DOHH2 (cell line): ENCODE measurements around the gene CEBPA.

Experiments used
- H3F3A ChIP-seq: fragments of 200-600 bp; sonication (generic), shearing (Covaris generic); 2 replicates; pipeline ENCODE4 v1.6.0; 2016; ENCODE audit warnings: antibody characterized with exemption, mild to moderate bottlenecking; ENCODE audit not compliant: control insufficient read depth, insufficient read depth
- H3K27ac ChIP-seq: fragments of 200-600 bp; sonication (generic); 2 replicates; pipeline ENCODE4 v1.5.1; 2014; ENCODE audit warnings: low read depth, mild to moderate bottlenecking, low read length, moderate library complexity
- H3K27me3 ChIP-seq: fragments of 200-600 bp; sonication (generic); 2 replicates; pipeline ENCODE4 v1.6.1; 2014; ENCODE audit warnings: mild to moderate bottlenecking, low read length, mixed read lengths; ENCODE audit not compliant: control insufficient read depth
- H3K36me3 ChIP-seq: fragments of 200-600 bp; sonication (generic); 2 replicates; pipeline ENCODE4 v1.6.1; 2014; ENCODE audit warnings: mild to moderate bottlenecking, low read length, moderate library complexity, mixed read lengths; ENCODE audit not compliant: control insufficient read depth
- H3K4me1 ChIP-seq: fragments of 200-600 bp; sonication (generic); 2 replicates; pipeline ENCODE4 v1.6.1; 2014; ENCODE audit warnings: mild to moderate bottlenecking, low read length, mixed read lengths; ENCODE audit not compliant: control insufficient read depth
- H3K4me2 ChIP-seq: fragments of 200-600 bp; sonication (generic); 2 replicates; pipeline ENCODE4 v1.6.0; 2014; ENCODE audit warnings: mild to moderate bottlenecking, low read length, moderate library complexity
- H3K4me3 ChIP-seq: fragments of 200-600 bp; sonication (generic); 2 replicates; pipeline ENCODE4 v1.5.1; 2014; ENCODE audit warnings: mild to moderate bottlenecking, low read length, mixed read lengths
- H3K79me2 ChIP-seq: fragments of 200-600 bp; sonication (generic); 2 replicates; pipeline ENCODE4 v1.6.1; 2014; ENCODE audit warnings: mild to moderate bottlenecking, low read length, mixed read lengths; ENCODE audit not compliant: control insufficient read depth
- H3K9me2 ChIP-seq: fragments of 200-600 bp; sonication (generic); replicated peaks from 2 replicates; pipeline ENCODE4 v1.6.1; 2014; ENCODE audit warnings: mild to moderate bottlenecking, low read length, mixed read lengths; ENCODE audit not compliant: control insufficient read depth
- H3K9me3 ChIP-seq: fragments of 200-600 bp; sonication (generic); 2 replicates; pipeline ENCODE4 v1.6.1; 2014; ENCODE audit warnings: antibody characterized with exemption, low read length, mixed read lengths; ENCODE audit not compliant: control insufficient read depth, insufficient read depth
- H4K20me1 ChIP-seq: fragments of 200-600 bp; sonication (generic); 2 replicates; pipeline ENCODE4 v1.6.0; 2014; ENCODE audit warnings: low read depth, mild to moderate bottlenecking, antibody characterized with exemption, low read length, moderate library complexity; ENCODE audit not compliant: control insufficient read depth, insufficient read depth
- CTCF ChIP-seq: fragments of 200-600 bp; sonication (generic); IDR thresholded peaks from one replicate; pipeline ENCODE4 v1.5.1; 2014; ENCODE audit warnings: antibody characterized with exemption, mild to moderate bottlenecking, low read depth, low read length; ENCODE audit not compliant: poor library complexity, severe bottlenecking
- EZH2phosphoT487 ChIP-seq: fragments of 200-600 bp; sonication (generic); IDR thresholded peaks from 2 replicates; pipeline ENCODE4 v1.6.1; 2017; ENCODE audit warnings: borderline replicate concordance, mild to moderate bottlenecking, antibody characterized with exemption, low read length, moderate library complexity, mixed read lengths

Gene CEBPA

GRCh38 chr19:33303791-33304345, 1.5 kb upstream of the CEBPA start:
- Histone ChIP-seq H3K9me2 (no peaks in the 10 kb centered on the region), H3K4me1 (no peaks in the 10 kb centered on the region), H3K9me3 (no peaks in the 10 kb centered on the region), H3K27ac (no peak overlapping the region), H4K20me1 (no peaks in the 10 kb centered on the region), H3K4me2 (no peak overlapping the region), H3K79me2 (no peaks in the 10 kb centered on the region), H3F3A (no peaks in the 10 kb centered on the region), H3K4me3 (no peak overlapping the region), H3K27me3 (no peaks in the 10 kb centered on the region), H3K36me3 (no peaks in the 10 kb centered on the region)
- TF ChIP-seq CTCF, result no peak
- no peak for TF ChIP-seq EZH2phosphoT487

- H3K4me1 ChIP-seq, result no peaks in the 10 kb centered on the region
- H3K9me3 ChIP-seq, result no peaks in the 10 kb centered on the region
- no peak overlapping the region for H3K27ac ChIP-seq
- H3K79me2 ChIP-seq, result no peaks in the 10 kb centered on the region
- TF ChIP-seq EZH2phosphoT487, result no peak
- no peak for TF ChIP-seq CTCF
- H3K27me3 ChIP-seq, result no peaks in the 10 kb centered on the region
- H3K9me2 ChIP-seq, result no peaks in the 10 kb centered on the region
- H3K36me3 ChIP-seq, result no peaks in the 10 kb centered on the region
- H3K4me3 ChIP-seq, result no peak overlapping the region
- no peaks in the 10 kb centered on the region for H3F3A ChIP-seq
- H4K20me1 ChIP-seq, result no peaks in the 10 kb centered on the region
- H3K4me2 ChIP-seq, result peak overlapping the region; percentile 11; the same call in 1 of the 2 replicates
Observed at GRCh38 chr19:33302974-33303790, 848 bp upstream of the CEBPA start.

- Histone ChIP-seq H3K36me3 (no peaks in the 10 kb centered on the region), H3K27ac (no peak overlapping the region), H3F3A (no peaks in the 10 kb centered on the region), H3K9me2 (no peaks in the 10 kb centered on the region), H3K9me3 (no peaks in the 10 kb centered on the region), H3K27me3 (no peaks in the 10 kb centered on the region), H3K4me1 (no peaks in the 10 kb centered on the region), H3K4me3 (0 out of 2 replicates have a peak overlapping the region, but pooled peaks have one; percentile 27), H4K20me1 (no peaks in the 10 kb centered on the region), H3K4me2 (peak overlapping the region; percentile 30; the same call in 1 of the 2 replicates), H3K79me2 (no peaks in the 10 kb centered on the region)
- no peak for TF ChIP-seq EZH2phosphoT487
- no peak for TF ChIP-seq CTCF
Observed at GRCh38 chr19:33301900-33302174, 497 bp downstream of the CEBPA start.
